ENCODE results near the gene SMC1B.
"Not testable (repeated sequence)": the region's sequence is repeated elsewhere in the genome, so short reads cannot be mapped to it uniquely, and the experiment has no call there.

SMC1B gene

GRCh38 chr22:45316796-45317526, 96.4 kb downstream of the SMC1B start:
- DNase-seq, result no peak

- no peak for DNase-seq
Observed at GRCh38 chr22:45314786-45315185, 98.6 kb downstream of the SMC1B start.

DNA sequence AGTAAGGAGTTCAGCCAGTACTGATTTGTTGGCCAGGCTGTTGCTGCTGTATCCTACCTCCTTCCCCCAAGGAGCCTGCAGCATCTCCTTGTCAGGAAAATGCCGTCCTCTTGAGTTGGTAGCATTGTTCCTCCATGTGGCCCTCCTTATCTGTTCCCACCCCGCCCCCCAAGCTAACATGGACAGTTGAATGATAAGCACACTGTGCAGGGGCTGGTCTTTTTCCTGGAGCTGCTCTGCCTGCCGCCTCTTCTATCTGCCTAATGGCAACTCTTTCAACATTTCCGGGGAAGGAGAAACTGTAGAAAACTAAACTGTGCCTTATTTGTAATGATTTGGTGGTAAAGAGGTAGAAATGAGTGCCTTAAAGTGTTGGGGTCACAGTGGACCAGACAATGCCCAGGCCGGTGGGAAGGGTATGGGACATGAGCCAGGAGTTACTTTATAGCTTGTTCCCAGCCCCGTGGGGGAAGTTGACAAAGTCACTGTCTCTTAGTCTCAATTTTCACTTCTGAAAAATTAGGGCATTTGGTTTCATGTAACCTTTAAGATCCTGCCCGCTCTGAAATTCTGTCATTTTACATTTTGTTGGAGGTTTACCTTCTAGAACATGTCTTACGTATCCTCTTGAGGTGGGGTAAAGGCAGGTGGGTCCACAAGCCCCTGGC, 99.2 kb downstream of the SMC1B start:
- no peak for DNase-seq

DNA sequence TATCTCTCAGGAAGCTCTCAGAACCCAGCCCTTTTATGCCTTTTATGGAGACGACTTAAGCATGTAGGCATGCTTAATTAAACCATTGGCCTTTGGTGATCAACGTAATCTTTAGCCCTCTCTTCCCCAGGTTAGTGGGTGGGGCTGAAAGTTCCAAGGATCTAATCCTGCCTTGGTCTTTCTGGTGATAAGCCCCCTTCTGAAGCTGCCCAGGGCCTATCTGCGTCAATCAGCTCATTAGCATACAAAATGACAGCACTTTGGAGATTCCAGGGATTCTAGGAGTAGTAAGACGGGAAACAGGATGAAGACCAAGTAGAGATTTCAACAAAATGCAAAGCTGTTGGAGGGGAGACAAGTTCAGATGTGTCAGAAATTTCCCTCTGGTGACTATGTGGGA, 100.5 kb downstream of the SMC1B start:
- no peak for DNase-seq

DNA sequence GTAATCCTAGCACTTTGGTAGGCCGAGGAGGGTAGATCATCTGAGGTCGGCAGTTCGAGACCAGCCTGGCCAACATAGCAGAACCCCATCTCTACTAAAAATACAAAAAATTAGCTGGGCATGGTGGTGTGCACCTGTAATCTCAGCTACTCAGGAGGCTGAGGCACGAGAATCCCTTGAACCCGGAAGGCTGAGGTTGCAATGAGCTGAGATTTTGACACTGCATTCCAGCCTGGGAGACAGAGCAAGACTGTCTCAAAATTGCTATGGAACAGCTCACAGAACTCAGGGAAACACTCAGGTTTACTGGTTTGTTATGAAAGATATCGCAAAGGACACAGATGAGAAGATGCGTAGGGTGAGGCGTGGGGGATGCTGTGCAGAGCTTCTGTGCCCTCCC, 101.0 kb downstream of the SMC1B start:
- no peak for DNase-seq

- no peak for DNase-seq
Observed at GRCh38 chr22:45310977-45311531, 102.3 kb downstream of the SMC1B start.

- no peak for DNase-seq
Observed at GRCh38 chr22:45310331-45310976, 102.9 kb downstream of the SMC1B start.

- peak; percentile 87 for DNase-seq
Observed at GRCh38 chr22:45309422-45310227, 103.8 kb downstream of the SMC1B start, which contains the start of gene FAM118A. TSS of gene FAM118A (plus strand) at chr22:45309934. CDS start at chr22:45322380, 12,446 bp downstream.

- no peak for DNase-seq
Observed at GRCh38 chr22:45308957-45309421, 104.4 kb downstream of the SMC1B start.

DNA sequence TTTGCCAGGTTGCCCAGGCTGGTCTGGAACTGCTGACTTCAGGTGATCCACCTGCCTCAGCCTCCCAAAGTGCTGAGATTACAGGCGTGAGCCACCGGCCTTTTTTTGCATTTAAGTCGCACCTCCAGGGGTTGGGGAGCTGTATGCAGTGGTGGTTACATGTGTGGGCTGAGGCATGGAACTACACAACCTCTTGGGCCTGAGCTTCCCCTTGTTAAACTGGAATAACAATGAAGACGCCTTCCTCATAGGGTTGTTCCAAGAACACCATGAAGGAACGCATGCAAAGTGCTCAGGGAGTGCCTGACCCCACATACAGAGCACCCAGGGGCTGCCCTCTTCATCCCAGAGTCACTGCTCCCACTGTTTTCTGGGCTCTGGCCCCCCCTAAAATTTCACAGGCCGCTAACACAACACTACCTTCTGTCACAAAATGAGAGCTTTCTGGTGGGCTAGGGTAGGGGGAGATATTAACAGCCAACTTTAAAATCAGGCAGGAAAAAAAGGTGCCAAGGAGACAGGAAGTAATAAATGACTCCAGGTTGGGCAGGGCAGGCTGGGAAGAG, 104.9 kb downstream of the SMC1B start:
- DNase-seq, result no peak

GRCh38 chr22:45306139-45306538, 107.3 kb downstream of the SMC1B start:
- no peak for DNase-seq

DNA sequence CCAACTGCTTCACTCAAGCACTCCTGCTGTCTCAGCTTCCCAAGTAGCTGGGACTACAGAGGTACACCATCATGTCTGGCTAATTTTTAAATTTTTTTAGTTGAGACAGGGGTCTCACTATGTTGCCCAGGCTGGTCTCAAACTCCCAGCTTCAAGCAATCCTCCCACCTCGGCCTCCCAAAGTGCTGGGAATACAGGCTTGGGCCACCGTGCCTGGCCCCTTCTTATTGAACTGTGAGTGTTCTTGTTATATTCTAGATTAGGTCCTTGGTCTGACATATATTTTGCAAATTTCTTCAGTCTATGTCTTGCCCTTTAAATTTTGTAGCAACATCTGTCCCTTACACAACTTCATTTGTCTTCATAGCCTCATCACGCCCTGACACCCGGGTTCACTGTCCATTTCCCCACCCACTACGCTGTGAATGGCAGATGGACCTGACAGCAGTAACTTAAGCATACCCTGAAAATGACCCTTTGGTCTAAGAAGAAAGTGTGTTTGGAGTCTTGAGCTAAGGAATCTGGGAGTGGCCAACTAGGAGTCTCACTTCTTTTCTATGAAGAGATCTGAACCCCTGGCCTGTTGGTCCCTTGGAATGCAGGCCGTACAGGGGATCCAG, 107.8 kb downstream of the SMC1B start:
- no peak for DNase-seq

GRCh38 chr22:45304971-45305370, 108.4 kb downstream of the SMC1B start:
- no peak for DNase-seq

- DNase-seq, result no peak
Observed at GRCh38 chr22:45303181-45303580, 110.2 kb downstream of the SMC1B start.

DNA sequence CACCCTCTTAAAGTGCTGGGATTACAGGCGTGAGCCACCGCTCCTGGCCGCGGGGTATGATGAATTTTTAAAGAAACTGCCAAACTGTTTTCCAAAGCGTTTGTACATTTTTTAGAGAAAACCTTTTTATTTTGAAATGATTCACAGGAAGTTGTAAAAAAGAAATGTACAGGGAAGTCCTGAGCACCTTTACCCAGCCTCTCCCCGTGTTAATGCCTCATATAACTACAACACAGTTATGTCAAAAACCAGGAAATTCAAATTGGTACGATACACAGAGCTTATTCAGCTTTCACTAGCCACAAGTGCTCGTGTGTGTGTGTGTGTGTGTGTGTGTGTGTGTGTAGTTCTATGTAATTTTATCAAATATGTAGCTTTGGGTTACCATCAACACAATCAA, 110.6 kb downstream of the SMC1B start:
- no peak for DNase-seq

DNA sequence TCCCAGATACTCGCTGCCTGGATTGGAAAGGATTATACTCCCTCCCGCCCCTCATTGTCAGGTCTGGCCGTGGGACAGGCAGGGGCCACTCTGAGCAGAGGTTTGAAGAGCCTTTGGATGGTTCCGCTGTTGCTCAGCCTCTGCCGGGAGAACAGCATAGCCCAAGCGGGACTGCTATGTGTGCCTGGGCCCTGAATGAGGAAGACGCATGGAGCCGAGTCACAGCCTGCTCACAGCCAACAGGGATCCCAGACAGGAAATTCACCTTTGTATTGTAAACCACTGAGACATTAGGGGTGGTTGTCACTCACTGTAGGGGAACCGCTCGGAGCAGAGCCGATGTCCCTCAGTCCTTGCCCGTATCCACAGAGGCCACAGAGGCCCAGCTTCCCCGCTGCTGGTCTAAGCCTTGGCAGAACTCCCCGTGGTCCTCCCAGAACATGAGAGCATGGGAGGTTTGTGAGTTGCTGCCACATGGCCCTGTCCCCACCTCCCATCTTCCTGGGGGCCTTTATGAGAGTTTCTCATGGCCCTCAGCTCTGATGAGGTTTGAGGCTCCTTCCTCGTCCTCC, 114.4 kb downstream of the SMC1B start:
- no peak for DNase-seq

GRCh38 chr22:45296628-45297297, 116.6 kb downstream of the SMC1B start:
- DNase-seq, result no peak

- DNase-seq, result no peak
Observed at GRCh38 chr22:45295492-45295891, 117.9 kb downstream of the SMC1B start.

DNA sequence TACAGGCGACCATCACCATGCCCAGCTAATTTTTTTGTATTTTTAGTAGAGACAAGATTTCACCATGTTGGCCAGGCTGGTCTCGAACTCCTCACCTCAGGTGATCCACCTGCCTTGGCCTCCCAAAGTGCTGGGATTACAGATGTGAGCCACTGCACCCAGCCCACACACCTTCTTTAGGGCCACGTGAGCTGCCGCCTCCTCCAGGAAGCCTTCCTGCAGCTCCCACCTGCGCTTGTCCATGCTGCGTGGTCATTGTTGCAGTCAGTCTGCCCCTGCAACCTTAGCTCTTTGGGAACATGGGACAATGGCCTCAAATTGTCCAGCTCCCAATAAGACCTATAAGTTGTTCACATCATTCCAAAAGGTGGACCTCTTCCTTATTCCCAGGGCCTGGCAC, 118.4 kb downstream of the SMC1B start:
- DNase-seq, result not testable (repeated sequence)
